ENCODE data around the gene TOLLIP. TPM values are rescaled to one million over a fixed set of nuclear protein-coding genes. Genes with fewer than 3 reads are reported as not detected.
"Not testable (repeated sequence)": the region's sequence is repeated elsewhere in the genome, so short reads cannot be mapped to it uniquely, and the experiment has no call there.

Gene TOLLIP
- 122 TPM for total RNA-seq

DNA sequence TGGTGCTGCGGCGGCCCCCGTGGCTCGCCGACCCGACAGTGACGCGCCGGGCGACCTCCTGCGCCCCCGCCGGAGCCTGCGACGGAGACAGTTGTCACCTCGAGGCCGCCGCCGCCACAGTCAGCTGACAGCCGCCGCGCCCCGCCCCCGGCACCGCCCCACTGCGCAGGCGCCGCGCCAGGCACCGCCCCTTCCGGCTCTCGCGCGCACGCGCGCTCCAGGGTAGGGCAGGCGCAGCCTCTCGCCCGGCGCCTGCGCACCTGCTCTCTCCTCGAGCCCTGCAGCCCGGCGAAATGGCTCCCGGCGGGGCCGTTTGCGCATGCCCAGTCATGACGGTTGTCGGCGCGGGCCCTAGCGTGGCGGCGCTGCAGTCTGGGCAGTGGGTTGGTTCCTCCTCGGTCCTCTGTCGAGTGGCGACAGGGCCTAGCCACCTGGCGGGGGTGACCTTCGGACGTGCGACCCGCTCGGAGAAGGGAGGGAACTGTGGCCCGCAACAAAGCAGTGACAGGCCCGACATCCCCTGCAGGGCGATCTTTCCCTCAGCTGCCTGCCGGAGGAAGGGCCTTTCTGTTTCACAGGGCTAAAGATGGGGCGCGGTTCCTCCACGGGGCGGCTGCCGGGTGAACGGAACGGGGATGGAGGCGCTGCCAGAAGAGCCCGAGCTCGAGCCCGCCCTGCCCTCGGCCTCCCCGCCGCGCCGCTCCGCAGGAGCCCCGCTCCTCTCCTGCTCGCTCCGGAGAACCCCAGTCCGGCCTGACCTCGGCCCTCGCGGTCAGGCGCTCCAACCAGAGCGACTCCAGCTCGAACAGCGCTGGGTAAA, at the start of gene TOLLIP:
TSS of gene TOLLIP (minus strand) at position 135 of the 820 bp plus-strand sequence. CDS start at position 1, 134 bp downstream.
- DNase-seq (ENCODE audit: low spot score): peak; percentile 96

DNA sequence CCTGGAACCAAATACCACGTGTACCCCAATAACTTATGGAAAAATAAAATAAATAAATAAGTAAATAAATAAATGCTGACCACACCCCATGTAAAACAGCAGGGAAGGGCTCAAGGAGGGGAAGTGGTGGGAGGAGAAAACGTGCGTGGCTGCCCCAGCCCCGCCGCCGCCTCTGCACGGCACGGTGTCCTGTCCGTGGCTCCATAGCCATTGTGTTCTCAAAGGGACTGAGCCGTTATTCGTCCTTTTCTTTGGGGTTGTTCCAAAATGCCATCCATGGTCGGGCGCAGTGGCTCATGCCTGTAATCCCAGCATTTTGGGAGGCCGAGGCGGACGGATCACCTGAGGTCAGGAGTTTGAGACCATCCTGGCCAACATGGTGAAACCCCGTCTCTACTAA, 49.5 kb upstream of the TOLLIP start:
- not testable (repeated sequence) for DNase-seq (ENCODE audit: low spot score)

DNA sequence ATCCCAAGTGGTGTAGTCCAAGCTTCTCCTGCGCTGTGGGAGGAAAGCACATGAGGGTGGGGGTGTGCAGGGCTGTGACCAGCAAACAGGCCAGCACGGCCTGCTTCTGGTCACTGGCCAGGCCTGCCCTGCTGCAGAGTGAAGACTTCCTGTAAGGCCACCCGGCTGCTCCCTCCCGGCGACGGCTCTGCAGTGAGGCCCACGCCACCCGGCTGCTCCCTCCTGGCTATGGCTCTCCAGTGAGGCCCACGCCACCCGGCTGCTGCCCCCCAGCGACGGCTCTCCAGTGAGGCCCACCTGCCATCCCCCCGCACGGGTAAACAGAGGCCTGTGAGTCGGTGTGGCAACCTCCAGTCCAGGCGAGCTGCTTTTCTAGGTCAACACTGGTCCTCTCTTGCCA, 48.9 kb upstream of the TOLLIP start:
- no peak for DNase-seq (ENCODE audit: low spot score)

DNA sequence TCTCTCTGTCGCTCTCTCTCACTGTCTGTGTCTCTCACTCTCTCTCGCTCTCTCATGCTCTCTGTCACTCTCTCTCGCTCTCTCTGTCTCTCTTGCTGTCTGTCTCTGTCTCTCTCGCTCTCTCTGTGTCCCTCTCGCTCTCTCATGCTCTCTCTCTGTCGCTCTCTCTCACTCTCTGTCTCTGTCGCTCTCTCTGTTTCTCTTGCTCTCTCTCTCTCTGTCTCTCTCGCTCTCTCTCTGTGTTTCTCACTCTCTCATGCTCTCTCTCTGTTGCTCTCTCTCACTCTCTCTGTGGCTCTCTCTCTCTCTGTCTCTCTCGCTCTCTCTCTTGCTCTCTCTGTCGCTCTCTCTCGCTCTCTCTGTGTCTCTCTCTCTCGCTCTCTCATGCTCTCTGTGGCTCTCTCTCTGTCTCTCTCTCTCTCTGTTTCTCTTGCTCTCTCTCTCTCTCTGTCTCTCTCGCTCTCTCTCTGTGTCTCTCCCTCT, 47.1 kb upstream of the TOLLIP start:
- no peak for DNase-seq (ENCODE audit: low spot score)

- DNase-seq (ENCODE audit: low spot score): no peak
Measured at GRCh38 chr11:1356007-1356435, 46.6 kb upstream of the TOLLIP start.

DNA sequence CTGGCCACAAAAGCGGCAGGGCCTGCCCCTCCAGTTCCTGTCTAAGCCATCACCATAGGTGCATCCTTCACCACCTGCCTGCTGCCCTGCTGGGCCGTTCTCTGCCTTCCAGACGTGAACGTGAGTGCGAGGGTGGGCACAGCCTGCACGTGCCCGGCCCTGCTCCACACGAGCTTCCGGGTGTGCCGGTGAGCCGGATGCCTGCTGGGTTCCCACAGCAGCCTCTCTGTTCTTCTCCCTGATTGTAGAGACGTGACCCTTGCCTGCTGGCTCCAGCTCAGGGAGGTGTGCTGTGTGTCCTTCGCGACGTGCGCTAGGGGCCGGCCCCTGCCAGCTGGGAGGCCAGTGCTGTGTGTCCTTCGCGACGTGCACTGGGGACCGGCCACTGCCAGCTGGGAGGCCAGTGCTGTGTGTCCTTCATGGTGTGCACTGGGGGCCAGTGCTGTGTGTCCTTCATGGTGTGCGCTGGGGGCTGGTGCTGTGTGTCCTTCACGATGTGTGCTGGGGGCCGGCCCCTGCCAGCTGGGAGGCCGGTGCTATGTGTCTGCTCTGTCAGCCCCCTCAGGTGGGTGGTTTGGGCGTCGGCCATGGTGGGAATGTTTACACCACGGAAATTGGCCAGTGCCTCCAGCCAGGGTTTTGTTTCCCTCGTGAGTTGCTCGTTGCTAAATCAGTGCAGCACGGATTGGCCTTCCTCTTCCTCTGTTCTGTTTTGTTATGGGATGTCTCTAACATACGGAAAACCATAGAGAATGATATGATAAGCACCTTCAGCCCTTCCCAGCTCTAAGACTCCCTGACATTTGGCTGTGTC, 44.9 kb upstream of the TOLLIP start:
- DNase-seq (ENCODE audit: low spot score): no peak

GRCh38 chr11:1353383-1354124, 44.1 kb upstream of the TOLLIP start:
- no peak for DNase-seq (ENCODE audit: low spot score)

- DNase-seq (ENCODE audit: low spot score): no peak
Measured at GRCh38 chr11:1352696-1353382, 43.4 kb upstream of the TOLLIP start.

GRCh38 chr11:1351278-1351937, 42.0 kb upstream of the TOLLIP start:
- DNase-seq (ENCODE audit: low spot score): no peak

DNA sequence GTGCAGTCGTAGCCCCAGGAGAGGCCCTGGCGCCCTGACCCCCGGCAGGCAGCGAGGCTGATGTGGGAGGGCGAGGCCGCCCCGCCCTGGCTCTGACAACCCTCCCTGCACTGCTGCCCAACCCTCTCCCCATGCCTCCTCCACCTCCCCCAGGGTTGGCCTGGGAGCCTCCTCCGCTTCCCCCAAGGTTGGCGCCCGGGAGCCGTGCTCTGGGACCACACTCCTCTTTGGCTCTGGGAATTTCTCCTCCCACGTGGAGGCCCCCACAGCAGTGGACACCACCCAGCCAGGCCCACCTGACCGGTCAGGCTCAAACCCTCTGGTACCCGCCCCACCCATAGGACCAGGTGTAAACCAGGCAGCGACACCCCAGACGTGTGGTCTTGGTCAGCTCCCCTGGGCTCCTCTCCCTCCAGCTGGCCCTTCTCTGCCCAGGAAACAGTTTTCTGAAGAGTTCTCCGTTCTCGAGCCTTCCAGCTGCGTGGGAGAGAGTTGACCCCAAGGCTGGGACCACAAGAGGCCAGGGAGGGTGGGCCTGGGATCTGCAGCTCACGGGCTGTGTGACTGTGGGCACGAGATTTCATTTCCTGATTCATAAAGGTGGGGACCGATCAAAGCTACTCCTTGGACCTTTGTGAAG, 40.8 kb upstream of the TOLLIP start:
- no peak for DNase-seq (ENCODE audit: low spot score)

- DNase-seq (ENCODE audit: low spot score): no peak
Measured at GRCh38 chr11:1349327-1350041, 40.1 kb upstream of the TOLLIP start.

DNA sequence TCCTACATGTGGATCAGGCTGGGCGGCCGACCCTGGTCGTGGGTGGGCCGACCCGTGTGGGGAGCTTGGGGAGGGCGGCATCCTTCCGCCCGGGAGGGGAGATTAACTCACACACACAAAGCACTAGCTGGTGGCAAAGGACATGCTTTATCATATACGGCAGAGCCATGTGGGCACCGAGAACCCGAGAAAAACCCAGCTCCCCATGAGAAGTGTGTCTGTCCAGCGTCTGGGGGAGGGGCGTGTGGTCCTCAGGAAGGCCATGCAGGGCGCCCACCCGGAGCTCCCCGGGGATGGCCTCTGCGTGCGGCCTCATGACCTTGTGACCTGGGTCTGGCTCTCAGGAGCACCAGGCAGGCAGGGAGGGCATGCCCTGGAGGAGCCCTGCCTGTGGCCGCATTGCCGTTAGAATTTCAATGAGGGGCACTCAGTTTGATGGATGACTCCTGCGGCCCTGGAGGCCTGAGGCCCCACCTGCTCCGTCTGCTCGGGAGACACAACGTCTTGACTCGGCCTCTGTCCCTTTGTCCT, 39.4 kb upstream of the TOLLIP start:
- DNase-seq (ENCODE audit: low spot score): no peak

GRCh38 chr11:1348146-1348795, 38.8 kb upstream of the TOLLIP start:
- no peak for DNase-seq (ENCODE audit: low spot score)

DNA sequence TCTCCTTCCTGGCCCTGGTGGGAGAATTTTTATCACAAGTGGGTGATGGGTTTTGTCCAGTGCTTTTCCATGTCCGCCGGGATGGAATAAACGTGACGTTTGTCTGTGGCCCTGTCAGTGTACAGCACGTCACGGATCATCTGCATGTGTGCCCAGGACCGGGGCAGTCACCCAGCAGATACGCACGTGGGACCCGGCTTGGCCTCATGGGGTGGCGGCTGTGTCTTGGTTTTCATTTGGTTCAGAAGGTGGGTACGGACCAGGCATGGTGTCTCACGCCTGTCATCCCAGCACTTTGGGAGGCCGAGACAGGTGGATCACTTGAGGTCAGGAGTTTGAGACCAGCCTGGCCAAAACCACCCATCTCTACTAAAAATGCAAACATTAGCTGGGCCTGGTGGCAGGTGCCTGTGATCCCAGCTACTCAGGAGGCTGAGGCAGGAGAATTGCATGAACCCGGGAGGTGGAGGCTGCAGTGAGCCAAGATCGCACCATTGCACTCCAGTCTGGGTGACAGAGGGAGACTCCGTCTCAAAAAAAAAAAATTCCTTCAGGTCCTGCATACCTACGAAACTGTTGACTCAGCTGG, 38.1 kb upstream of the TOLLIP start:
- not testable (repeated sequence) for DNase-seq (ENCODE audit: low spot score)

GRCh38 chr11:1346669-1347390, 37.4 kb upstream of the TOLLIP start:
- DNase-seq (ENCODE audit: low spot score): peak; percentile 41

DNA sequence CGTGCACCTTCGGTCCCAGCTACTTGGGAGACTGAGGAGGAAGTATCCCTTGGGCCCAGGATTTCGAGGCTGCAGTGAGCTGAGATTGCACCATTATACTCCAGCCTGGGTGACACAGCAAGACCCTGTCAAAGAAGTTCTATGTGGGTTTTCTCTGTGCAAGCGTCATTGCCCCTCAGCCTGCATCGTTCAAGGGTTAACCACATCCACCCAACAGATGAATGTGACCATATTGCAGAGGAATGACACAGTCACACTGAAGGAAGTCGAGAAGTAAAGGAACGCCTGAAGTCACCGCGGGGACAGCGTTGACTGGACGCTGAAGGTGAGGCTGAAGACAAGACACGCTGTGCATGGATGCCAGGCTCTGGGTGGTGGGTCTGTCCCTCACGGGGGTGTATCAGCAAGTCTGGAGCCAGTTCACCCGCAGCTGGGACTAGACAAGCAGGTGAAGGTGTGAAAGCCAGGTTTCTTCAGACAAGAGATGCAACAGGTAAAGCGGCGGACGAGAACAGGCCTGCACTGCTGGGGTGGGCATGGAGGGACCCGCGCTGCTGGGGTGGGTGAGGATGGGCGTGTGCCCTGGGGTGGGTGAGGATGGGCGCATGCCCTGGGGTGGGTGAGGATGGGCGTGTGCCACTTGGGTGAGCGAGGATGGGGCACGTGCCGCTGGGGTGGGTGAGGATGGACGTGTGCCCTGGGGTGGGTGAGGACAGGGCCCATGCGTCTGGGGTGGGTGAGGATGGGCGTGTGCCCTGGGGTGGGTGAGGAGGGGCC, 36.5 kb upstream of the TOLLIP start:
- DNase-seq (ENCODE audit: low spot score): peak; percentile 38

- DNase-seq (ENCODE audit: low spot score): no peak
Measured at GRCh38 chr11:1344056-1344635, 34.7 kb upstream of the TOLLIP start.

Measured in ureter (tissue), 1 donor.